ENCODE data around the gene PLCH2.

- no peak for TF ChIP-seq NBN (IDR thresholded peaks at IDR 0.05)
- no peak for TF ChIP-seq TAF1 (IDR thresholded peaks at IDR 0.05; ENCODE audit: borderline replicate concordance, low read depth, low read length)
These were observed 69.0 kb downstream of the PLCH2 start for GRCh38 chr1:2544875-2545640.

Data from GM12878 (cell line).